Measurements from ENCODE around the gene TICRR. TPM values are rescaled to one million over a fixed set of nuclear protein-coding genes. Genes with fewer than 3 reads are reported as not detected.

Gene TICRR
- total RNA-seq, 2 donors from 2014 or later: 21.9 to 27.2 TPM

- peaks cover 10% of the 10 kb centered on the region for H3K9me3 ChIP-seq (ENCODE audit: control insufficient read depth, low read length)
- 85 to 87% methylated on average over 4 to 6 of the region's 6 CpGs for WGBS, 2 experiments (ENCODE audit: insufficient coverage in 1 of 2, insufficient read length in 1 of 2)
- peaks cover 5% of the 10 kb centered on the region for H3K4me1 Mint-ChIP-seq
Measured at GRCh38 chr15:89531796-89532537, 43.3 kb upstream of the TICRR start.

GRCh38 chr15:89533861-89534544 is 41.3 kb upstream of the TICRR start:
- peaks cover 21% of the 10 kb centered on the region for H3K9me3 ChIP-seq (ENCODE audit: control insufficient read depth, low read length)
- peaks cover 14% of the 10 kb centered on the region for H3K27me3 Mint-ChIP-seq (ENCODE audit: insufficient read depth)
- TF ChIP-seq CTCF (conservative IDR thresholded peaks at IDR 0.05): no peak
- no peaks in the 10 kb centered on the region for H3K36me3 Mint-ChIP-seq (ENCODE audit: low read depth)
- H3K4me3 Mint-ChIP-seq: no peak overlapping the region
- H3K4me1 ChIP-seq (ENCODE audit: control insufficient read depth, insufficient read depth, low read length): no peaks in the 10 kb centered on the region
- no peak overlapping the region for H3K27ac ChIP-seq (ENCODE audit: low read depth, low read length)
- no peak for DNase-seq
- WGBS, 2 experiments (ENCODE audit: insufficient coverage in 1 of 2, insufficient read length in 1 of 2): 90 to 97% methylated on average over 2 to 4 of the region's 4 CpGs
- no peak overlapping the region for H3K9ac ChIP-seq (ENCODE audit: extremely low read depth, low read length, poor library complexity, severe bottlenecking)
- H3K9me3 Mint-ChIP-seq: peaks cover 18% of the 10 kb centered on the region
- H3K27ac Mint-ChIP-seq: no peak overlapping the region
- no peaks in the 10 kb centered on the region for H3K27me3 ChIP-seq (ENCODE audit: control insufficient read depth, insufficient read depth, low read length, poor library complexity, severe bottlenecking)
- no peak overlapping the region for H3K4me3 ChIP-seq (ENCODE audit: low read length)
- H3K4me1 Mint-ChIP-seq: peaks cover 5% of the 10 kb centered on the region
- no peaks in the 10 kb centered on the region for H3K36me3 ChIP-seq (ENCODE audit: control insufficient read depth, insufficient read depth, low read length)

More at GRCh38 chr15:89531796-89532537, 43.3 kb upstream of the TICRR start:
- Histone ChIP-seq H3K27ac (ENCODE audit: low read depth, low read length) (no peak overlapping the region), H3K36me3 (ENCODE audit: control insufficient read depth, insufficient read depth, low read length) (no peaks in the 10 kb centered on the region), H3K4me3 (ENCODE audit: low read length) (no peak overlapping the region), H3K9ac (ENCODE audit: extremely low read depth, low read length, poor library complexity, severe bottlenecking) (no peak overlapping the region), H3K27me3 (ENCODE audit: control insufficient read depth, insufficient read depth, low read length, poor library complexity, severe bottlenecking) (no peaks in the 10 kb centered on the region), H3K4me1 (ENCODE audit: control insufficient read depth, insufficient read depth, low read length) (no peaks in the 10 kb centered on the region)
- no peak overlapping the region for H3K4me3 Mint-ChIP-seq
- H3K9me3 Mint-ChIP-seq: peaks cover 6% of the 10 kb centered on the region
- DNase-seq: no peak
- no peak for TF ChIP-seq CTCF (conservative IDR thresholded peaks at IDR 0.05)
- no peak overlapping the region for H3K27ac Mint-ChIP-seq
- H3K36me3 Mint-ChIP-seq (ENCODE audit: low read depth): no peaks in the 10 kb centered on the region
- peaks cover 11% of the 10 kb centered on the region for H3K27me3 Mint-ChIP-seq (ENCODE audit: insufficient read depth)

GRCh38 chr15:89539027-89539426 is 36.2 kb upstream of the TICRR start:
- Mint-ChIP-seq H3K27ac (no peak overlapping the region), H3K36me3 (ENCODE audit: low read depth) (no peaks in the 10 kb centered on the region), H3K27me3 (ENCODE audit: insufficient read depth) (peaks cover 24% of the 10 kb centered on the region), H3K4me1 (no peaks in the 10 kb centered on the region), H3K9me3 (peaks cover 16% of the 10 kb centered on the region), H3K4me3 (no peak overlapping the region)
- Histone ChIP-seq H3K27ac (ENCODE audit: low read depth, low read length) (no peak overlapping the region), H3K36me3 (ENCODE audit: control insufficient read depth, insufficient read depth, low read length) (no peaks in the 10 kb centered on the region), H3K27me3 (ENCODE audit: control insufficient read depth, insufficient read depth, low read length, poor library complexity, severe bottlenecking) (no peaks in the 10 kb centered on the region), H3K9ac (ENCODE audit: extremely low read depth, low read length, poor library complexity, severe bottlenecking) (no peak overlapping the region), H3K9me3 (ENCODE audit: control insufficient read depth, low read length) (peaks cover 21% of the 10 kb centered on the region), H3K4me3 (ENCODE audit: low read length) (no peak overlapping the region), H3K4me1 (ENCODE audit: control insufficient read depth, insufficient read depth, low read length) (no peaks in the 10 kb centered on the region)
- no peak for DNase-seq
- 73 to 87% methylated on average over 2 of the region's 2 CpGs for WGBS, 2 experiments (ENCODE audit: insufficient coverage in 1 of 2, insufficient read length in 1 of 2)
- no peak for TF ChIP-seq CTCF (conservative IDR thresholded peaks at IDR 0.05)

Data from endodermal cell (in vitro differentiated cells).